ENCODE results near the gene CPED1.

GRCh38 chr7:121196286-121196685 is 207.8 kb downstream of the CPED1 start:
- TF ChIP-seq, protein P1, sequence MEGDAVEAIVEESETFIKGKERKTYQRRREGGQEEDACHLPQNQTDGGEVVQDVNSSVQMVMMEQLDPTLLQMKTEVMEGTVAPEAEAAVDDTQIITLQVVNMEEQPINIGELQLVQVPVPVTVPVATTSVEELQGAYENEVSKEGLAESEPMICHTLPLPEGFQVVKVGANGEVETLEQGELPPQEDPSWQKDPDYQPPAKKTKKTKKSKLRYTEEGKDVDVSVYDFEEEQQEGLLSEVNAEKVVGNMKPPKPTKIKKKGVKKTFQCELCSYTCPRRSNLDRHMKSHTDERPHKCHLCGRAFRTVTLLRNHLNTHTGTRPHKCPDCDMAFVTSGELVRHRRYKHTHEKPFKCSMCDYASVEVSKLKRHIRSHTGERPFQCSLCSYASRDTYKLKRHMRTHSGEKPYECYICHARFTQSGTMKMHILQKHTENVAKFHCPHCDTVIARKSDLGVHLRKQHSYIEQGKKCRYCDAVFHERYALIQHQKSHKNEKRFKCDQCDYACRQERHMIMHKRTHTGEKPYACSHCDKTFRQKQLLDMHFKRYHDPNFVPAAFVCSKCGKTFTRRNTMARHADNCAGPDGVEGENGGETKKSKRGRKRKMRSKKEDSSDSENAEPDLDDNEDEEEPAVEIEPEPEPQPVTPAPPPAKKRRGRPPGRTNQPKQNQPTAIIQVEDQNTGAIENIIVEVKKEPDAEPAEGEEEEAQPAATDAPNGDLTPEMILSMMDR (IDR thresholded peaks at IDR 0.05) = no peak
- TF ChIP-seq EP300 (IDR thresholded peaks at IDR 0.05) (no peak), POLR2A (IDR thresholded peaks at IDR 0.05) (no peak), POLR2AphosphoS5 (IDR thresholded peaks at IDR 0.05) (no peak)

Data from suprapubic skin (tissue), 4 donors.